GM12801 (cell line): ENCODE results near the gene TSFM.

Experiments used
- CTCF ChIP-seq: IDR thresholded peaks from one replicate; pipeline ENCODE4 v1.5.1; 2011; ENCODE audit warnings: control low read depth; ENCODE audit not compliant: insufficient read length; ENCODE audit errors: extremely low read depth

The TSFM gene

DNA sequence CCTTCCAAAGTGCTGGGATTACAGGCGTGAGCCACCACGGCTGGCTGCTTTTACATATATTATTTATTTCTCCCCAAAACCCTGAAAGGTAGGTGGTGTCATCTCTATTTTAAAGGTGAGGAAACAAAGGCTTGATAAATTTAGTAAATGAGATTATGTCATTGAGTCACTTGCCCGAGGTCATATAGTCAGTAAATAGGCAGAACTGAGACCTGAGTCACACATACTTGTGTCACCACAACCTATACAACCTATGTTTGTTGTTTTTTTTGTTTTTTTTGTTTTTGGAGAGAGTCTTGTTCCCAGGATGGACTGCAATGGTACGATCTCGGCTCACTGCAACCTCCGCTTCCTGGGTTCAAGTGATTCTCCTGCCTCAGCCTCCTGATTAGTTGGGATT lies 12.8 kb downstream of the TSFM start:
- no peak for TF ChIP-seq CTCF

DNA sequence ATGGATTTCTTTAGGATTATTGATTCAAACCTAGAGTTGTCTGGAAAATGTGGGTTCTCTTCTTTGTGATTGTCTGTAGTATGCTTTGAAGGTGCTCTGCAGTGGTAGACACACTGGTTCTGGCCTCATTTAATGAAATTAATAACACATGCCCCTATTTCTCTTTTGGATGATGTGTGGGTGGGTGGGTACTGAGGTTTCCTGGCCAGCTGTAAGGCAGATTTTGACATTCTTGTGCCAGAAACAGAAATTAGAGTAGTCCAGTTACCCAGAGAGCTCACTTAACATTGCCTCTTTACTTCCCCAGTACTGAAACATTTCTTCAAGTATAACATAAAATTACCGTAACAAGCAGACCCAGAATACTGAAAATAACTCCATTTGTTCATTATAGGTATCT lies 14.4 kb downstream of the TSFM start:
- TF ChIP-seq CTCF: no peak

DNA sequence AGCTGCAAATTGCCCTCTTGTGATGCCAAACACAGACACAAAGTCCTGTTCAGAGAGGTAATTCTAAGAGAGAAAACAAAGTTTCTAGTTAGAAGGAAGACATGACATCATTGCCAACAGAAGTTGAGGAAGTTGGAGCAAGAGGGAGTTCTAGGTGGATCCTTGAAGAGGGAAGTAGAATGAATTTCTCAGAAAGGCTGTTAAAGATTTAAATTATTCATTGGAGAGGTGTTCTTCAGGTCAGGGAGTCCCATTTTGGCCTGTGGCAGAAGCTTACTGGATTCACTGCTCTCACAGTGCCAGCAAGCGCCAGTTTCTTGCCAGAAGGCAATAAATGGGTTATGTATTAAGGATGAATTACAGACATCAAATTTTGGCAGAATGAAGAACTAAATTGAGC lies 15.3 kb downstream of the TSFM start:
- no peak for TF ChIP-seq CTCF

- no peak for TF ChIP-seq CTCF
Observed at GRCh38 chr12:57800965-57801364, 18.4 kb downstream of the TSFM start.

GRCh38 chr12:57802607-57803006 lies 20.0 kb downstream of the TSFM start:
- no peak for TF ChIP-seq CTCF

DNA sequence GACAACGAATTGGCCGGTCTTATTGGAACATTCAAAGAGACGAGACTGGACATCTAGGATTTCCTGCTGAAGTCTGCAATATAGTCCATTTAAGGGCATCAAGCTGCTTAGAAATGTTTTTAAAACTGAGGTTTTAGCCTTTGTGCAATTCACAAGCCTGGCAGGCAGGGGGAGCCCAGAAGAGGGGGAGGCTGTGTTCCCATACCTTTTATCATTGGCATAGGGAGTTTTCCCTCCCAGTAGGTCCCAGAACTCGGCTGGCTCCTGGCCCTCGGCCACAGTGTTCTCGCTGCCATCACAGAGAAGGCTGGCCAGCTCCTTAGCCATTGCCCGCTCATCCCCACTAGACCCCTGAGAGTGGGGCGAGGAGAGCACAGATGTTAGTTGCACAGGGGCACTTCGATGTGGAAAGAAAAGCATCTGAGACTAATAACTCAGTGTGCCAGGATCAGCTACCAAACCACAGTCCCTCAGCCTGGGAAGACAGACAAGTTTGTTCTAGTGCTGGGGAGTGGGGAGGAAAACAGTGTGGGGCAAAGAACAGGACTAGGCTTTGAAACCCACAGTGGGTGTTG lies 20.8 kb downstream of the TSFM start:
- no peak for TF ChIP-seq CTCF

- TF ChIP-seq CTCF: no peak
Observed at GRCh38 chr12:57806677-57807076, 24.1 kb downstream of the TSFM start.

- no peak for TF ChIP-seq CTCF
Observed at GRCh38 chr12:57807285-57807684, 24.7 kb downstream of the TSFM start.
